ENCODE results near the gene ZBP1. TPM values are rescaled to one million over a fixed set of nuclear protein-coding genes. Genes with fewer than 3 reads are reported as not detected.

The ZBP1 gene, protein sequence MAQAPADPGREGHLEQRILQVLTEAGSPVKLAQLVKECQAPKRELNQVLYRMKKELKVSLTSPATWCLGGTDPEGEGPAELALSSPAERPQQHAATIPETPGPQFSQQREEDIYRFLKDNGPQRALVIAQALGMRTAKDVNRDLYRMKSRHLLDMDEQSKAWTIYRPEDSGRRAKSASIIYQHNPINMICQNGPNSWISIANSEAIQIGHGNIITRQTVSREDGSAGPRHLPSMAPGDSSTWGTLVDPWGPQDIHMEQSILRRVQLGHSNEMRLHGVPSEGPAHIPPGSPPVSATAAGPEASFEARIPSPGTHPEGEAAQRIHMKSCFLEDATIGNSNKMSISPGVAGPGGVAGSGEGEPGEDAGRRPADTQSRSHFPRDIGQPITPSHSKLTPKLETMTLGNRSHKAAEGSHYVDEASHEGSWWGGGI
- not detected in 2 replicates for total RNA-seq (2014; rRNA removed; shearing (Covaris generic))
- polyA plus RNA-seq (2015; cell fraction: cytosol; rRNA removed): not detected in 2 replicates
- not detected in 2 replicates for polyA plus RNA-seq (2015; cell fraction: nucleus; rRNA removed)

DNA sequence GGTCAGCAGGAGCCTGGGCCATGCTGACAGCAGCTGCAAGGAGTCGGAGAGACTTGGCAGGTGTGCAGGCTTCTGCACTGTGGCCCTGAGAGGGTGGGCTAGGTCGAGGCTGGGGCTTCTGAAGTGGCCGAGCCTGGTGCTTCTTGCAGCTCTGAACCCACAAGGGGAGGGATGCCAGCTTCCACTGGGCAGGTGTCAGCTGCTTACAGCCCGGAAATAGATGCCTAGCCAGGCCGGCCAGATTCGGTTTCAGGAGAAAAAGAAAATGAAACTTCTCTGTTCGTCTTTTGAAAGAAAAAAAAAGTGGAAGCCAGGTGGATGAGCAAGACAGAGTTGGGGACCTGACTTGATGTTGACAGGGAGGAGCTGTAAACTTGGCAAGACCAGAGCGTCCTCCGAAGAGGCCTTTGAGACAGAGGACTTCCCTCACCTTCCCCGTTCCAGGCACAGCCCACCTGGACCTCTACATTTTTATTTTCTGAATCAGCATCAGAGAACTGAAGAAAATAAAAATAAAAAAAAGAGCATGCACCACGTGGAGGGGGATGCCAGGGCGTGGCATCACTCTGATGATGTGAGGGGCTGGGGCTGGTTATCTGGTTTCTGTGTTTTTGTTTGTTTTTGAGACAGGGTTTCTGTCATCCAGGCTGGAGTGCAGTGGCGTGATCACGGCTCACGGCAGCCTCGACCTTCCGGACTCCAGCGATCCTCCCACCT, at the start of gene ZBP1:
Gene ZBP1 (minus strand): TSS at position 153 of the 717 bp plus-strand sequence. CDS start 131 bp downstream, at position 22.
- DNase-seq (ENCODE audit: low read depth): peak; percentile 16

DNA sequence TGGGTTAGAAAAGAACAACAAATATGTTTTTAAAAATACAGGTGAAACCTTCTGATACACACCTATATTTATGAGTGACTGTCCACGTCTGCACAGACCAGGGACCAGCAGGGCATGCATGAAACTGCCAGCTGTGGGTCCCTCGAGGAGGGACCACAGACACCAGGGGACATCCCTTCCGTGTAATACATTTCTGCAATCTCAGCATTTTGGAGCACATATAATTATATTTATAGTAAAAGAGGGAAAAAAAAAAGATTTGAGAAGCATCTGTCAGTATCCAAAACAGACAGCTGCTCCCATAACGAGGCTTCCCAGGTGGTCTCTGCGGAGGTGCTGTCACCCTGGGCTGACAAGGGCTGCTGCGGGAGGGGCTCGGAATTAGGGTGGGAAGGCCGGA, 49.4 kb upstream of the ZBP1 start:
- DNase-seq (ENCODE audit: low read depth): no peak

DNA sequence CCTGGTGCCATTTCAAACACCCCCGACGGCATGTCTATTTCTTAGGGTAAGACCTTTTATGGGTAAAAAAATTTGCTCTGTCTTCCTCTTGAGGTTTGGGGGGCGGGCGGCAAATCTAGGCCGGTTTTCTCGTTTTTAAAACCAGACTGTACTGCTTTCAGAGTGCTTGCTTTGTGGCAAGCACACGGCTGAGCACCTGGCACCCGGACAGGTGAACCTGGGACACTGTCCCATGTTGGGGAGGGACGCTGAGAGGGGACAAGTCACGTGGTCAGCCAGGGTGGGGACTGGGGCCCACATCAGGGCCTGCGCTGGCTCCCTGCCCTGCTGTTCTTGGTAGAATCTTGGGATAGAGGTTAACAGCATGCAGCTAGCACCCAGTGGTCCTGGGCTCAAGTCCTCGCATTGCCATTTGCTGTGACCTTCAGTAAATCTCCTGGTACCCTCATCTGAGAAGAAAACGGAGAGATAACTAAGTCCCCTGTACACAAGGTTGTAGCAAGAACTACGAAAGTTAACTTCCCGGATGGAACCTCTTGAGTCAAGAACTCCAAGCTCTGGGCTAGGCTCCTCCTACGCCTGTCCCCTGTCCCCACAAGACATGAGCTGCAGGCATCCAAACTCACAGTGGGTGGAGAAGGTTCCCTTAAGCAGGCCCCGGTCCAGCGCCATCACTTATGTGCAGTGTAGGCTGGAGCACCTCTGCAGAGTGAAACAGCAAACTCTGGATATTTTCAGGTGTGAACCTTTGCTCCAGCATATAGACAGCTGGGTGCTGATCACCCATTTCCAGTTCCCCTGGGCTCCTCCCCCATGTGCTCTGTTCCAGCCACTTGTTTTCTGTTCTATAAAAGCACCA, 47.9 kb upstream of the ZBP1 start:
- DNase-seq (ENCODE audit: low read depth): no peak

DNA sequence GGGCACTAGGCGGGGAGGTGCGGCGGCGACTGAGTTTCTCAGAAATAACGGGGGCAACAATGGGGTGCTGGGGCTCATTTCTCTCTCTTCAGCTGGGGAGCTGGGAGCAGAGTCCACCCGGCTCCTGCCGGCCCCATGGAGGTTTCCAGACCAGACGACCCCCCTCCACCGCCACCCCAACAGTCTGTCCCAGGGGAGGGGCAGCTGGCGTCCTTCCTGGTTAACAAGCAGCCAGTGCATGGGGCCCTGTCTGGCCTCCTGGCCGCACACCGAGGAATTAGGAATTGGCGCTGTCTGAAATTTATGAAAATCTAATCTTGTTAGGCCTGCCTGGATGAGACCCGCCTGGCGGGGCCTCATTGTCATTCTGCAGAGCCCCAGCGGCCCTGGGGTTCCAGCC, 47.2 kb upstream of the ZBP1 start:
- no peak for DNase-seq (ENCODE audit: low read depth)

DNA sequence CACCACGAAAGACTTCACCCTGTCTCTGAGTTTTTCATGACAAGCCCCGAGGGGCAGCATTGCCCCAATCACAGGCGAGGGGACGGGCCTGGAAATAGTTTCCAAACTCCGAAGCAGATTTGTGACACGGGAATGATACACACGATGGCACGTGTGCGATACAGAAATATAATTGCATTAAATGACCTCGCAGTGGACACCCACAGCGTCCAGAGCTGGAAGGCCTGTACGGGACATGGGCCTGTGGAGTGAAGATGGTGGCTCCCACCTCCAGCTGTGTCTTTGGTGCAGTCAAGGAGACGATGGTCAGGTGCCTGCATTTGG, 46.6 kb upstream of the ZBP1 start:
- DNase-seq (ENCODE audit: low read depth): no peak

DNA sequence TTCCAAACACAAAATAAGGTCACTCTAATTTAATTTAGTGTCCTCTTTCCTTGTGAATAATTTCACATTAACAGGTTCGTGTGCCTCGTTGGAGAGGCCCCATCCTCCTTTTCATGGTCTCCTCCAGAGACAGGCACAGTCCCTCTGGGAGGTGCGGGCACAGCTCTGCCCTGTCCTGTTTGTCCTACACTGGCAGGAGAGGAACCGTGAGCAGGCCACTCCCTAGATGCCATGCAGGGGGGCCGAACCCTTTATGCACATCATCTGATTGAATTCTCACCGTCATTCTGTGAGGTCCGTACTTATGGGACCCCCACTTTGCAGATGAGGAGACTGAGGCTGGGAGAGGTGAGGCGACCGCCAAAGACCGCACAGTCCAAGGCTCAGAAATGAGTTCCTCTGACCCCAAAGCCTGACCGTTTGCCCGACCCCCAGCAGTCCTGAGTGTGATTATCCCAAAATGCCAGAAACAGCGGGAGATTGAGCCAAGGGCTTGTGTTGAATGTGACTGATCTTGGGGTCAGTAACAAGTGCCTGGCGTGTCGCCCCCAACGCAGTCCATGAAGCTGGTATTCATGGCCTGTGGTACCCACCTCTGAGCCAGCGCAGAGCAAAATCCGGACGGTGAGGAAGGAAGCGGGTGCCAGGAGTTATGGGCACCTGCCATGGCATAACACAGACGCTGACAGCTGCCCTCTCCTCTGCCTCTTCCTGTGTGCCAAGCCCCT, 46.0 kb upstream of the ZBP1 start:
- no peak for DNase-seq (ENCODE audit: low read depth)

DNA sequence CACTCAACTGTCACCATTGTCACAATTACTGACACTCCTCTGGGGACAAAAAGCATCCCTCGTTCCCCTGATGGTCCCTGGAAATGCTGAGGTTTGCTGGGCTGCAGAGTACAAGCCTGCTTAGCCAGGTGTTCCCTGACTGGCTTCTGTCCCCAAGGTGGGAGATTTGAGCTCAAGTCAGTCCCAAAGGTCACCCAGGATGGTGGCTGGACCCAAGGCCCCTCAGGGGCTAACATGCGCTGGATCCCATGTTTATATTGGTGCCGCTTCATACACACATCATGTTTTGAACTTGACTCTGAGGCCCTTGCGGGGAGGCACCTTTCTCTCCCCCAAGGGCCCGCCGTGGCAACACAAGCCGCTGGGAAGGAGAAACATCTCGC, 45.4 kb upstream of the ZBP1 start:
- DNase-seq (ENCODE audit: low read depth): no peak

DNA sequence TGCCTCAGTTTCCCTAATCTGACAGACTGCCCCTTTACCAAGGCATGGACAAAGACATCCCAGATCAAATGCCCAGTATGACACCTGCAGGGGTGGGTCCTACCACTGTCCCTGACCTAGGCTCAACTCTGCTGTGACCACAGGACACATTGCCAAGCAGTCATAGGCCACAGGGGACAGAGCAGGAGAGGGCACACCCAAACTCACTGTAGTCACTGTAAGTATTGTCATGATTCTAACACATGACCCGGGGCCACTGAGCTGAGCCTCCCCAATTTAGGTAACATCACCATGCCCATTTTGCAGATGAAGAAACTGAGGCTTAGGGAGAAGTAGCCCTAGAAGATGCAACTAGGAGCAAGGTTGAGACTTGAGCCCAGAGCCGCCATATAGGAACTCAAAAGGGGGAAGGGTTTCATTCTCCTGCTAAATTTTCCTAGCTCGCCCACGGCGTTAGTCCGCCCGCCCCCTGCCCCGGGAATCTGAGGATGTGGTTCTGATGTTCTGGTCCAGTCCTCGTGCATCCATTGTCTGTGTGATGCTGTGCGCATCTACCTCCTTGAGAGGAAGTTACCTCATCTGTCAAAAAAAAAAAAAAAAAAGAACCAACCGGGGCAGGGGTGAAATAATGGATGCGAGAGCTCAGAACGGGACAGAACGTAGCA, 44.8 kb upstream of the ZBP1 start:
- no peak for DNase-seq (ENCODE audit: low read depth)

DNA sequence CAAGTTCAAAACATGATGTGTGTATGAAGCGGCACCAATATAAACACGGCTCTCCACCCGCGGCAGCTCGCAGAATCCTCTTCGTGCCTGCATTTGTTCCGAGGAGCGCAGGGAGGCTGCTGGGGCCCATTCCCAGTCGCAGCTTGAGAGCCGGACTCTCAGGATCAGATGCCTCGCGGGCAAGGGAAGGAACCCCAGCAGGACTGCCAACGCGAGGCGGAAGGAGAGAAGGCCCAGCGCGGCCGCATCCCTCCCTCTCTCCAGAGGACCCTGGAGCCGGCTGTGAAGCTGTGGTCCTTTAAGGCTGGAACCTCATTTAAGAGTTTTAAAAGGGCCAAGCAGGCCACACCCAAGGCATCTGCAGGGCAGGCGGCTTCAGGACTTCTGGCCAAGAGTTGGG, 44.2 kb upstream of the ZBP1 start:
- no peak for DNase-seq (ENCODE audit: low read depth)

DNA sequence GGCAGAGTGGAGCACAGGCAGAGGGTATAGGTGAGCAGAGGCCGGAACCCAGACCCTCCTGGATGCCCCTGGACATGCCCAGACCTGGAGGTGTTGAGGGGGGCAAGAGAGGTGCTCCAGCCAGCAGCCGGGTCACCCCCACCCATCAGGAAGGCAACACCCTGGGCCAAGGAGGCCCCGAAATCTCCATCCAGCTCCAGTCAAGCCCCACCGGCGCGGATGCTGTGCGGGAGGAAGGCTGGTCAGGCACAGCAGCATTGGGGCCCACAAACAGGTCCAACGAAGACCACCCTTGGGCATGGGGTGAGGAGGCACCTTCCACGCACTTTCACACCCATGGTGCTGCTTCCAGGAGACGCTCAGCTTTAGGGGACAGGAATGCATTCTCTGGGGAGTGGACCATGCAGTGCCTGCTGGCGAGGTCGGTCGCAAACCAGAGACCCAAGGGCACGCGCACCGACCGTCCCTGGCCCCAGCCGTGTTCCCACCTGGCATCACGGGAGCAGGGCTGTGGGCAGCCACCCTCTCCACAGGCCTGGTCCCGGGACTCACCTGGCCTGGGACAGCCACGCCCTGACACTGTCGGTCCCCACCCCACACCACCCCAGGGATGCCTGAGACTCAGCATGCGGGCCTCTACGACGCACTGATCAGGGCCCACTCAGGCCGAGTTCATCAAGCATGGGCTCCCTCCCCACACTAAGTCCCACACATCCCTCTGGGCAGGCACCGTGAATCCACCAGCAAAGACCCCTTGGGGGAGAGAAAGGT, 43.6 kb upstream of the ZBP1 start:
- no peak for DNase-seq (ENCODE audit: low read depth)

DNA sequence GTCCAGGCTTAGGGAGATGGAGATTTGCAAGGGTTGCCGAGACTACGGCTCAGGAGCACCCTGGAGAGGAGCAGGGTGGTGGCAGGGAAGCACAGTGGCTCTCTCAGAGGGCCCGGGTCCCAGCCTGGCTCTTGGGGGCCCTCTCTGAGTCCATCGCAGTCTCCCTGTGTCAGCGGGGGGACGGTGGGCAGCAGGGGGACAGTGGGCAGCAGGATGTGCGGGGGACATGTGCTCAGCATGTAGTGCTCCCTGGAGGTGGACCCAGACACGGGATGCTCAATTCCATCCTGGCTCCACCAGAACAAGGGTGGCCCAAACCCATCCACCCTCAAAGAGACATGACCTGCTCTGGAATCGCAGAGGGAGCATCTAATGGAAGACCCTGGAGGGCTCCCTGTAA, 43.0 kb upstream of the ZBP1 start:
- no peak for DNase-seq (ENCODE audit: low read depth)

DNA sequence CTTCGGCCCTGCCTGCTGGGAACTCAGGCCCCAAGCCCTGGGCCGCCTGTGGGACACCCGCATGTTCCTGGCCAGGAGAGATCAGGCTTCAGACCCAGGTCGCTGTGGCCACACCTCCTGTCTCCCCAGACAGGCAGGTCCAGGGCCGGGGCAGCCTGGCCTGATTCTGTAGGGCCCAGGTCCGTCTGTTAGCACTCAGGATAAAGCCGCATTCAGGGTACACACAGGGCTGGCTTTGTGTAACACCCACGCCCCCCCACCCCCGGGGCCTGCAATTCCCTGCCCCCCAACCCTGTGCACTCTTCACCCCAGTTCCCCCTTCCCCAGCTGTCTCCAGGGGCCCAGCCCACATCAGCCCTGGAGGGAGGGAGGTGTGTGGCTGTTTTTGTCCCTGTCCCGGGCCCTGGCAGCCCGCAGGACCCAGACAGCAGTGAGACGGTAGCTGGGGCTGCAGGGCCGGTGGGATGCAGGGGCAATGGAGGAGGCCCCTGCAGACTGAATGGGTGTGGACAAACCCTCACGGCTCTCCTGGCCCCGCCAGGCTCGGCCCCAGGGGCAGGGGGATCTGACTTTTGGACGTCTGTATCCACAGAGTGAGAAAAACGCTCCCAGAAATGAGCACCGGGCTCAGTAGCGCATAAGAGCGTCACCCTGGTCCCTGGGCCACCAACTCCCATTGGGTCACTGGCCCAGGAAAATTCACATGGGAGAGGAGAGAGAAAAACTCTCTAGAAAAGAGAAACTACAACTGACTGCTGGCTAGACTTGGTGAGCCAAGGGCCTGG, 42.4 kb upstream of the ZBP1 start:
- no peak for DNase-seq (ENCODE audit: low read depth)

DNA sequence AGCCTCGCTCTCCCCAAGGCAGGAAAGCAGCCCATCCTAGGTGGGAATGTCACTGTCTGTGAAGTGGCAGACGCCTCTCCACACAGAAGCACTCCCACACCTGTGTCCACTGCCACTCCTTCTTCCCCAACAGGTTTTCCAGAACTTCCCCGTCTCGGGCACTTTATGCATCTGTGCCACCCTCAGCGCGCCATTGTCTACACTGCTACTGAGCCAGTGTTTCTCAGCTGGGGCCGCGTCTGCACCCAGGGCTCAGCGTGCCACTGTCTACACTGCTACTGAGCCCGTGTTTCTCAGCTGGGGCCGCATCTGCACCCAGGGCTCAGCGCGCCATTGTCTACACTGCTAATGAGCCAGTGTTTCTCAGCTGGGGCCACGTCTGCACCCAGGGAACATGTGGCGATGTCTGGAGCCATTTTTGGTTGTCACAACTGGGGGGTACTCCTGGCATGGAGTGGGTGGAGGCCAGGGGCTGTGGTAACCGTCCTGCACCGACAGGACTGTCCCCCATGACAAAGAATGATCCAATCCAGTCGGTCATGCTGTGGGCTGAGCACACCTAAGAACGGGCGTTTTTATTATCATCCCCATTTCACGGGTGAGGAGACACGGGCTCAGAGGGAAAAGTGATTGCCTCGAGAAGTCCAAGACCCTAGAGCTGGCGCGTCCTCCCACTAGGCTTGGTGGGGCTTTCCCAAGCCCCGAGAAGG, 41.7 kb upstream of the ZBP1 start:
- no peak for DNase-seq (ENCODE audit: low read depth)

DNA sequence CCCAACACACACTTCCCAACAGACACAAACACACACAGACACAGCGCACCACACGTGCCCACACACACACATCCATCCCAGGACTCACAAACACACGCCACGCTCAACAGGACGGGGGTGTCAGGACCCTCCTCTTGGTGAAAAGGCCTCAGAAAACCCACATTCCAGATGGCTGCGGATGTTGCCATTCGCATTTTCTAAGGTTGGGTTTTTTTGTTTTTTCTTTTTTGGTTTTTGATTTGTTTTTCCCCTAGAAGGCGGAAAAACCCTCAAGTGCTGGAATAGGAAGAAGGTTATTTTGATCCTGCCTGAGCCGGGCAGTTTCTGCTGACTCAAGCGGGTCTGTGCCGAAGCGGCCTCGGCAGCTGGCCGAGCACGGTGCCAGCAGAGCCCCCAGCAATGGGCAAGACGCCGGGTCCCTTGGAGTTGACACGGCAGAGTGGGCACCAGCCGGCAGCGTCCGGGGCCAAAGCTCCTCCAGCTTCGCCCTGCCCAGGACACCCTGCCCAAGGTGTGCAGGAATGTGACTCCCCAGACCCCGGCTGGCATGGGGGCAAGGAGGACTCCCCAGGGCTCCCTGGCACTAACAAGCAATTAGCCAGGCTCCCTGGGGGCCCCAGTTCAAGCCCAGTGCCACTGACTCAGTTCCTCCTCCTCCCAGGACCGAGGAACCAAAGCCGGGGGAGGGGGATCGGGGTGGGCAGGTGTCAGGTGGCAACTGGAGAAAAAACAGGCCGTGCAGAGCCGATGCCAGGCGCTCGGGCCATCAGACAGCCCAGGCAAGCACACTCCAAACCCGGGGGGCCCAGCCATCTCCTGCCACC, 40.9 kb upstream of the ZBP1 start:
- DNase-seq (ENCODE audit: low read depth): no peak

DNA sequence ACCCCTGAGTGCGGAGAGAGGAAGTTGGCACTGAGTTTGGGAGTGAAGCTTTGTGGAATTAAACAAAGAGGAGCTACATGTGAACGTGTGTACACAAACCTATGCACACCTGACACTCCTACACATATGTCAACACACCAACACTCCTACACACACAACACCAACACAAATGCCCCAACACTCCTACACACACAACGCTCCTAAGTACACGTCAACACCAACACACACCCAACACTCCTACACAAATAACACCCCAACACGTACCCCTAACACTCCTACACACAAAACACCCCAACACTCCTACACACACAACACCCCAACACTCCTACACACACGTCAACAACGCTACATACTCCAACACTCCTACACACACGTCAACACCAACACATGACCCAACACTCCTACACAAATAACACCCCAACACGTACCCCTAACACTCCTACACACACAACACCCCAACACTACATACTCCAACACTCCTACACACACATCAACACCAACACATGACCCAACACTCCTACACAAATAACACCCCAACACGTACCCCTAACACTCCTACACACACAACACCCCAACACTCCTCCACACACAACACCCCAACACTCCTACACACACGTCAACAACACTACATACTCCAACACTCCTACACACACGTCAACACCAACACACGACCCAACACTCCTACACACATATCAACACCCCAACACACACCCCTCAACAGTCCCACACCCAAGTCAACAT, 40.1 kb upstream of the ZBP1 start:
- DNase-seq (ENCODE audit: low read depth): no peak

DNA sequence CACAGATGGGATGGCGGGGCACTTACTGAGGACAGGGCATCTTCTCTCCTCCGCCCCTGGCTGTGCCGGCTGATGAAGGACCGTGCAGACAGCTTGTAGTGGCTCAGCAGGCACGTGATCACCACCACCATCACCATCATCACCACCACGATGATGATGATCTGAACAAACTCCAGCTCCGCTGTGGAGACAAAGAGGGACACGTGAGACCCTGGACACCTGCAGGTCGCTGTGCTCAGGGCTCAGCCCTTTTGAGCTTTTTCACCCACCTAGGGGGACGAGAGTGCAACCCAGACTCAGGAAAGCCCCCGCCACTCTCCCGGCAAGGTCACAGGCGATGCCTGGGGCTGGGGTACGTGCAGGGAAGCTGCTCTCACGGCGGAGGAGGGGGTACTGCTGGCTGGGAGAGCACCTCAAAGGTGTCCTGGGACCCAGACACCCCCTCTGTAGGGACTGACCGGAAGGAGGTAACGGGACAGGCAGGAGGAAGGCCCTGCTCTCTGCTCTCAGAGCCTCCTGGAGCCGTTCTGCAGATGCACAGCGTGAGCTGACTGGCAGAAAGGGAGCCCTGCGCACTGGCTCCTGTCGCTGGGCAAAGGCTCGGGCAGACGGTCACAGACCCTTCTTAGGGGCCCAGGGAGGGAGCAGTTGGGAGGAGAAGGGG, 39.4 kb upstream of the ZBP1 start:
- DNase-seq (ENCODE audit: low read depth): no peak
